Measurements from ENCODE around the gene SNX18.

The SNX18 gene

DNA sequence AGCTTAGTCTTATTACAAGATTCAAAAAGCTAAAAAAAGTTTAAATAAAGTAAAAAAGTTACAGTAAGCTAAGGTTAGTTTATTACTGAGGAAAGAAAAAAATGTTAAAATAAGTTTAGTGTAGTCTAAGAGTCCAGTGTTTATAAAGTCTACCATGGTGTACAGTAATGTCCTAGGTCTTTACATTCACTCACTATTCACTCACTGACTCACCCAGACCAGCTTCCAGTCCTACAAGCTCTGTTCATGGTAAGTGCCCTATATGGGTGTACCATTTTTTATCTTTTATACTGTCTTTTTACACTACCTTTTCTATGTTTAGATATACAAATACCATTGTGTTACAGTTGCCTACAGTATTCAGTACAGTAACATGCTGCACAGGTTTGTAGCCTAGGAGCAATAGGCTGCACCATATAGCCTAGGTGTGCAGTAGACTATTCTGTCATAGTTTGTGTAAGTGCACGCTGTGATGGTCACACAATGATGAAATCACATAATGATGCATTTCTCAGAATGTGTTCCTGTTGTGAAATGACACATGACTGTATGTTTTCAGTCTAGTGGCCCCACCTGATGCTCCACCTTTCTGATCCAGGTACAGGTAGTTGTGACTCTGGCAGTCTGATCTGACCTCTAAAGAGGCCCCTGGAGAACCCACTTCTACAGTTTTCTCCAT, 45.7 kb downstream of the SNX18 start (continued):
- TF ChIP-seq ZNF23 (tag by site-specific recombination; IDR thresholded peaks at IDR 0.05; ENCODE audit: borderline replicate concordance): no peak
- no peak for TF ChIP-seq ZNF792 (tag by site-specific recombination; IDR thresholded peaks at IDR 0.05)
- TF ChIP-seq, protein P1, sequence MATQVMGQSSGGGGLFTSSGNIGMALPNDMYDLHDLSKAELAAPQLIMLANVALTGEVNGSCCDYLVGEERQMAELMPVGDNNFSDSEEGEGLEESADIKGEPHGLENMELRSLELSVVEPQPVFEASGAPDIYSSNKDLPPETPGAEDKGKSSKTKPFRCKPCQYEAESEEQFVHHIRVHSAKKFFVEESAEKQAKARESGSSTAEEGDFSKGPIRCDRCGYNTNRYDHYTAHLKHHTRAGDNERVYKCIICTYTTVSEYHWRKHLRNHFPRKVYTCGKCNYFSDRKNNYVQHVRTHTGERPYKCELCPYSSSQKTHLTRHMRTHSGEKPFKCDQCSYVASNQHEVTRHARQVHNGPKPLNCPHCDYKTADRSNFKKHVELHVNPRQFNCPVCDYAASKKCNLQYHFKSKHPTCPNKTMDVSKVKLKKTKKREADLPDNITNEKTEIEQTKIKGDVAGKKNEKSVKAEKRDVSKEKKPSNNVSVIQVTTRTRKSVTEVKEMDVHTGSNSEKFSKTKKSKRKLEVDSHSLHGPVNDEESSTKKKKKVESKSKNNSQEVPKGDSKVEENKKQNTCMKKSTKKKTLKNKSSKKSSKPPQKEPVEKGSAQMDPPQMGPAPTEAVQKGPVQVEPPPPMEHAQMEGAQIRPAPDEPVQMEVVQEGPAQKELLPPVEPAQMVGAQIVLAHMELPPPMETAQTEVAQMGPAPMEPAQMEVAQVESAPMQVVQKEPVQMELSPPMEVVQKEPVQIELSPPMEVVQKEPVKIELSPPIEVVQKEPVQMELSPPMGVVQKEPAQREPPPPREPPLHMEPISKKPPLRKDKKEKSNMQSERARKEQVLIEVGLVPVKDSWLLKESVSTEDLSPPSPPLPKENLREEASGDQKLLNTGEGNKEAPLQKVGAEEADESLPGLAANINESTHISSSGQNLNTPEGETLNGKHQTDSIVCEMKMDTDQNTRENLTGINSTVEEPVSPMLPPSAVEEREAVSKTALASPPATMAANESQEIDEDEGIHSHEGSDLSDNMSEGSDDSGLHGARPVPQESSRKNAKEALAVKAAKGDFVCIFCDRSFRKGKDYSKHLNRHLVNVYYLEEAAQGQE (tag by site-specific recombination; IDR thresholded peaks at IDR 0.05): no peak
- TF ChIP-seq ZNF155 (tag by site-specific recombination; IDR thresholded peaks at IDR 0.05): no peak
- no peak for TF ChIP-seq ZNF112 (tag by site-specific recombination; IDR thresholded peaks at IDR 0.05)
- no peak for TF ChIP-seq ZNF623 (tag by site-specific recombination; IDR thresholded peaks at IDR 0.05)
- TF ChIP-seq YY2 (tag by site-specific recombination; IDR thresholded peaks at IDR 0.05): no peak
- TF ChIP-seq ZNF292 (tag by site-specific recombination; IDR thresholded peaks at IDR 0.05; ENCODE audit: borderline replicate concordance, low read depth): no peak
- no peak for TF ChIP-seq KLF7 (tag by site-specific recombination; IDR thresholded peaks at IDR 0.05; ENCODE audit: borderline replicate concordance)
- TF ChIP-seq OVOL3 (tag by site-specific recombination; IDR thresholded peaks at IDR 0.05): no peak

- Histone ChIP-seq H3K9me3 (ENCODE audit: control insufficient read depth, insufficient read depth, low read depth, low read length) (no peaks in the 10 kb centered on the region), H3K36me3 (ENCODE audit: control insufficient read depth in 2 of 2, insufficient read depth in 1 of 2, low read length in 2 of 2) (no peaks in the 10 kb centered on the region), H3K27ac (ENCODE audit: extremely low read depth, low read depth, low read length) (no peak overlapping the region), H3K4me1 (ENCODE audit: control insufficient read depth, insufficient read depth, low read length) (no peaks in the 10 kb centered on the region), H3K4me3 (ENCODE audit: low read depth, low read length) (no peak overlapping the region)
- POLR2A ChIA-PET: no interaction called here
- CTCF ChIA-PET: no interaction called here
- no peak for TF ChIP-seq ZNF645 (tag by site-specific recombination; IDR thresholded peaks at IDR 0.05)
- TF ChIP-seq, protein P2, sequence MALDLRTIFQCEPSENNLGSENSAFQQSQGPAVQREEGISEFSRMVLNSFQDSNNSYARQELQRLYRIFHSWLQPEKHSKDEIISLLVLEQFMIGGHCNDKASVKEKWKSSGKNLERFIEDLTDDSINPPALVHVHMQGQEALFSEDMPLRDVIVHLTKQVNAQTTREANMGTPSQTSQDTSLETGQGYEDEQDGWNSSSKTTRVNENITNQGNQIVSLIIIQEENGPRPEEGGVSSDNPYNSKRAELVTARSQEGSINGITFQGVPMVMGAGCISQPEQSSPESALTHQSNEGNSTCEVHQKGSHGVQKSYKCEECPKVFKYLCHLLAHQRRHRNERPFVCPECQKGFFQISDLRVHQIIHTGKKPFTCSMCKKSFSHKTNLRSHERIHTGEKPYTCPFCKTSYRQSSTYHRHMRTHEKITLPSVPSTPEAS (tag by site-specific recombination; IDR thresholded peaks at IDR 0.05): no peak
- TF ChIP-seq ZNF416 (tag by site-specific recombination; IDR thresholded peaks at IDR 0.05): no peak
- no peak for TF ChIP-seq ZNF398 (tag by site-specific recombination; IDR thresholded peaks at IDR 0.05)
- TF ChIP-seq, protein P3, sequence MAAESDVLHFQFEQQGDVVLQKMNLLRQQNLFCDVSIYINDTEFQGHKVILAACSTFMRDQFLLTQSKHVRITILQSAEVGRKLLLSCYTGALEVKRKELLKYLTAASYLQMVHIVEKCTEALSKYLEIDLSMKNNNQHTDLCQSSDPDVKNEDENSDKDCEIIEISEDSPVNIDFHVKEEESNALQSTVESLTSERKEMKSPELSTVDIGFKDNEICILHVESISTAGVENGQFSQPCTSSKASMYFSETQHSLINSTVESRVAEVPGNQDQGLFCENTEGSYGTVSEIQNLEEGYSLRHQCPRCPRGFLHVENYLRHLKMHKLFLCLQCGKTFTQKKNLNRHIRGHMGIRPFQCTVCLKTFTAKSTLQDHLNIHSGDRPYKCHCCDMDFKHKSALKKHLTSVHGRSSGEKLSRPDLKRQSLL (tag by site-specific recombination; IDR thresholded peaks at IDR 0.05): no peak
- TF ChIP-seq ZNF837 (tag by site-specific recombination; IDR thresholded peaks at IDR 0.05): no peak
- TF ChIP-seq ZNF133 (tag by site-specific recombination; IDR thresholded peaks at IDR 0.05): no peak
- TF ChIP-seq ZNF449 (tag by site-specific recombination; IDR thresholded peaks at IDR 0.05): no peak
- TF ChIP-seq IKZF3 (tag by site-specific recombination; IDR thresholded peaks at IDR 0.05): no peak
- no peak for TF ChIP-seq ZNF394 (tag by site-specific recombination; IDR thresholded peaks at IDR 0.05; ENCODE audit: borderline replicate concordance)
- no peak for TF ChIP-seq ZNF629 (tag by site-specific recombination; IDR thresholded peaks at IDR 0.05)
- no peak for TF ChIP-seq SCRT2 (tag by site-specific recombination; IDR thresholded peaks at IDR 0.05)
- TF ChIP-seq OVOL3 (tag by site-specific recombination; IDR thresholded peaks at IDR 0.05): no peak
- no peak for TF ChIP-seq ZNF670 (tag by site-specific recombination; IDR thresholded peaks at IDR 0.05; ENCODE audit: low read depth)
- TF ChIP-seq ZNF639 (tag by site-specific recombination; IDR thresholded peaks at IDR 0.05): no peak
- no peak for TF ChIP-seq ZNF121 (tag by site-specific recombination; IDR thresholded peaks at IDR 0.05)
Measured at GRCh38 chr5:54567996-54568395, 50.4 kb downstream of the SNX18 start.
